GM21360 (cell line): ENCODE results near the gene SLC38A10.

Source experiments
- ATAC-seq: cut with Tn5 transposase; IDR thresholded peaks from one replicate; pipeline ENCODE4 v1.9.1; 2021; ENCODE audit warnings: mild to moderate bottlenecking, moderate library complexity; ENCODE audit not compliant: unreplicated experiment

Gene SLC38A10

GRCh38 chr17:81244358-81245023 lies 50.6 kb downstream of the SLC38A10 start:
- no peak for ATAC-seq

- ATAC-seq, result no peak
Measured at GRCh38 chr17:81243333-81243664, 51.8 kb downstream of the SLC38A10 start.

GRCh38 chr17:81242421-81243332 lies 52.4 kb downstream of the SLC38A10 start:
- ATAC-seq, result no peak

- no peak for ATAC-seq
Measured at GRCh38 chr17:81241648-81242420, 53.3 kb downstream of the SLC38A10 start.

DNA sequence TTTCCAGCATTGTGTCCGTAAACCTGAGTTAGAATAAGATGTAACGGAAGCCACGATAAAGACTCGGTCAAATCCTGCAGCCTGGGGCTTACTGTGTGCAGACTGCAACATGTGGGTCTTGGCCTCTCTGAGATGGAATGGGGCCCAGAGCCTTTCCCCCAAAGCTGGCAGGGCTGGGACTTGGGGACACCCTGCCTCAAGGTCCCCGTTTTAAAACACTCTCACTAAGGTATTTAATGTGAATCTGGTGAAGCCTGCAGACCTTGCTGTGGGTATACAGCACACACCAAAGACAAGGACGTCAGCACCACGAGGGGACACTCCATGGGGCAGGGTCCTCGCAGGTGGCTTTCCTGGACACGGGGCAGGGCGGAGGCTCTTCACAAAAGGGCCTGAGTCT lies 53.9 kb downstream of the SLC38A10 start:
- ATAC-seq, result no peak

DNA sequence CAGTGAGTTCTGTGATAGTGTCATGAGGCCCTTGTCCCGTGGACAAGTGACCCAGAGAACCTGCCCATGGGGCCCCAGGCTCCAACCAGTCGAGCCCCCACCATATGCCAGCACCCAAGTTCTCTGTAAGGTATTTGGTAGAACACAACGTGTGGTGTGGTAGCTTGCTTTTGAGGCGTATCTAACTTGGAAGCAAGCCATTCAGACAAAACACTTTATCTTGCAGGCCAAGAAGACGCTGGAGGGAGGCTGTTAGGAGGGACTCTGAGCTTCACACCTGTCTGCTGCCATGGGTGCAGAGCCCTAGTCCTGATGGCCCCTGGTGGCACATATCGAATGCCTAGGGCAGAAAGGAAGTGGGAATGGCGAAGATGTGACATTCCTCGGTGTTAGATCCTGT lies 54.3 kb downstream of the SLC38A10 start:
- no peak for ATAC-seq

DNA sequence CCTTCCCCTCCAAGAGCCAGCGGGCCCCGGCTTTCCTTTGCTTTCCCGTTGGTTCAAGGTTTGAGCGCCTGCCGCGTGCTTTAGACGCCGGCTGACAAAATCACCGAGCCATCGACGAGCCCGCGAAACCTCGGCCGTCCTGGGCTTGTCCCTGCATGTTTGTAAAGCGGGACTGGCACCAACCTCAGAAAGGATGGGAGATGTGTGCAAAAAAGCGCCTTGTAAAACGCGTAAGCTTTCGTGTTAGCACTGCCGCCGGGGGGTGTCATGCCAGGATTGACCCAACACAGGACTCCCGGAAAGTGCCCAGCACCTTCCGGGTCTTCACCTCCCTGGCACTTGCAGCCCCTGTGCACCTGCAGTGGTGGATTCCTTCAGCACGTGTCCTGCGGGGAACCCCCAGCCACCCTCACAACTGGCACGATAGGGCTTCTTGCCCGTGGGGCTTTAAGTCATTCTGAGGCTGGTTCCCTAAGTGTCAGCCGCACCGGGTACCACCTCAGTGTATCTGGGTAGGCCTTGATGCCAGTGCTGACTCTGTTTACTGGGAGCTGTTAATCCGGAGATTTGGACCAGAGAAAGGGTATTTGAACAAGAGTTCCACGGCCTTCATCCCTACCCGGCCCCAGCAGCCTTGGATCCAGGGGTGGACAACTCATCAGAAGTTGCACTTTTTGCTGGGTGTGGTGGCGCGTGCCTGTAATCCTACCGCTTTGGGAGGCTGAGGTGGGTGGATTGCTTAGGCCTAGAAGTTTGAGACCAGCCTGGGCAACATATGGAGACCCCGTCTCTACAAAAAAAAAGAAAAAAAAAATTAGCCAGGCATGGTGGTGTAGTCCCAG lies 55.2 kb downstream of the SLC38A10 start:
- no peak for ATAC-seq

DNA sequence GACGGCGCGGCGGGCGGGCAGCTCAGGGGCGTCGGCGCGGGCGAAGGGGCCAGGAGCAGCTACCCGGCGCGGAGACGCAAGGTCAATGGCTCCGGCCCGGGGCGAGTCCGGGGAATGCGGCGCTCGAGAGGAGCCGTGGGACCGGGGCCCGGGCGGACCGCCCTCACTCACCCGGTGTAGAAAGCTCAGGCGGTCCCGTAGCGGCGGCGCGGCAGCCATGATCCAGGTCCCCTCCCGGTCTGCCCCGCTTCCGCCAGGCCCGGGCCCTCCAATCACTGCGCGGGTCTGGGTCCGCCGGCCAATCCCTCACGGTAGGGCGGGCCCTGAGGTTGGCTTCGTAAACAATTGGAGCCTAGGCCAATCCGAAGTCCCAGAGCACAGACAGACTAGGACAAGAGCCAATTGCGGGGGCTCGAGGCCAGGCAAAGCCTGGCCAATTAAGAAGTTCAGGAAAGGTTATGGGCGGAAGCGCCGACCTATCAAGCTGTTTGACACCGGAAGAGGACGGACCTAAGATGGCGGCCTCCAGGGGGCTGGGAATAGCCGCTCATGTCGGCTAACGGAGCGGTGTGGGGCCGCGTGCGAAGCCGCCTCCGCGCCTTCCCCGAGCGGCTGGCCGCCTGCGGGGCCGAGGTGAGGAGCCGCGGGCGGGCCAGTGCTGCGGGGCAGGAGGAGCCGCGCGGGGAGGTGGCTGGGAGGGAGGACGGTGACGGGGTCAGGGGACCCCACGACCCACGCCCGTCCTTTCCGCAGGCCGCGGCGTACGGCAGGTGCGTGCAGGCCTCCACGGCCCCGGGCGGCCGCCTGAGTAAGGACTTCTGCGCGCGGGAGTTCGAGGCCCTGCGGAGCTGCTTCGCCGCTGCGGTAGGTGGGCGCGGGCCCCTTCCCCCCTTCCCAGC lies 56.0 kb downstream of the SLC38A10 start, which contains the start of the genes NDUFAF8 and TEPSIN:
TSS of gene NDUFAF8 (plus strand) at position 504 of the 899 bp plus-strand sequence. CDS start at position 550, 46 bp downstream.
TSS of gene TEPSIN (minus strand) at position 241 of the 899 bp plus-strand sequence. CDS start at position 219, 22 bp downstream.
- peak; percentile 85 for ATAC-seq

DNA sequence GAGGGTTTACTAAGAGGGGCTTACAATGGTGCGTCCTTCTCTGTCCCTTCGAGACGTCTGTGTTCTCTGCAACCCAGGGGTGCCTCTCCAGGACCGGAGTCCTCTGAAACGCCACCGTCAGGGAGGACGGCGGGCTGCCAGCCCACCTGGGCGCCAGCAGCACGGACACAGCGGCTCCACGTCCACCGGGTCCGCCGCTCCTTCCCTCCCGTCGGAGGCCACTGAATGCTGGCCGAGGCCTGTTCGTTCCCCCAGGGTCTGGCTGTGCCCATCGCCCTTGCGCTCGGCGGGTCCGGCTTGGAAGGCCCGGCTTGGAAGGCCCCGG lies 56.7 kb downstream of the SLC38A10 start:
- no peak for ATAC-seq

DNA sequence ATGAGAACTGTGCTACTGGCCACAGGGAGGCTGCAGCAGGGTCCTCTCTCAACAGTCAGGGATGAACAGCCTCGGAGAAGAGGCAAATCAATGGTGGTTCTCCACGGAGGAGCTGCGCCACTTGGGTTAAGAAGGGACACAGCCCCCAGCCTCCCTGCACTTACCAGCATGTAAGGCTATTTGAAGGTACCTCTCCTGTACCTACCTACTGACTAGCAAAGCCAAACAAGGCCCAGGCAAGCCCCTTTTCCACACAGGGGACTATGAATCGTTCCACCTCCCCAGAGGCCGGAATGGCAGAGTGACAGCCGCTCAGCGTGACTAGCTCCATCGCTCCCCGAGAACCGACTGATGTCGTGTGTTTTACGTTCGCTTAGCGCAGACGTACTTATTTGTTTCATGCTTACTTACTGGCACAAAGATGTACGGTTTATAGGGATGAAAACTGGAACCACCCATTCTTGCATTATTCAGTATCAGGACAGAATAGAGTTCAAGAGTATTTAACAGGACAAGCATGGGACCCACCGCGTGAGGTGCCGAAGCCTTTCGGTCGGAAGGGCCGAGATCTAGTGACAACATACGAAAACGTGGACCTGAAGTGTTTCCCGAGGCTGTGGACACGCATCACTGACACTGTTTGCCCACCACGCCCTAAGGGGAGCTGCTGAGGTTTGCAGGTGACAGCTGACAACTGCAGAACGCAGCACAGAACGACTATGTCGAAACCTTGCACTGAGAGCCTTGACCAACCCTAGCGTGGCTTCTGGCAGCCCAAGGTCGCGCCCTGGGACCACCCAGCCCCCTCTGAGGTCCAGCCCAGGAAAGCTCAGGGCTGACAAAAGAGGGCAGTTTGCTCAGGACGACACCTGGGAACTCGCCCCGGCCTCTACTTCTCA lies 57.3 kb downstream of the SLC38A10 start:
- ATAC-seq, result no peak

GRCh38 chr17:81236784-81237183 lies 58.3 kb downstream of the SLC38A10 start:
- ATAC-seq, result no peak

DNA sequence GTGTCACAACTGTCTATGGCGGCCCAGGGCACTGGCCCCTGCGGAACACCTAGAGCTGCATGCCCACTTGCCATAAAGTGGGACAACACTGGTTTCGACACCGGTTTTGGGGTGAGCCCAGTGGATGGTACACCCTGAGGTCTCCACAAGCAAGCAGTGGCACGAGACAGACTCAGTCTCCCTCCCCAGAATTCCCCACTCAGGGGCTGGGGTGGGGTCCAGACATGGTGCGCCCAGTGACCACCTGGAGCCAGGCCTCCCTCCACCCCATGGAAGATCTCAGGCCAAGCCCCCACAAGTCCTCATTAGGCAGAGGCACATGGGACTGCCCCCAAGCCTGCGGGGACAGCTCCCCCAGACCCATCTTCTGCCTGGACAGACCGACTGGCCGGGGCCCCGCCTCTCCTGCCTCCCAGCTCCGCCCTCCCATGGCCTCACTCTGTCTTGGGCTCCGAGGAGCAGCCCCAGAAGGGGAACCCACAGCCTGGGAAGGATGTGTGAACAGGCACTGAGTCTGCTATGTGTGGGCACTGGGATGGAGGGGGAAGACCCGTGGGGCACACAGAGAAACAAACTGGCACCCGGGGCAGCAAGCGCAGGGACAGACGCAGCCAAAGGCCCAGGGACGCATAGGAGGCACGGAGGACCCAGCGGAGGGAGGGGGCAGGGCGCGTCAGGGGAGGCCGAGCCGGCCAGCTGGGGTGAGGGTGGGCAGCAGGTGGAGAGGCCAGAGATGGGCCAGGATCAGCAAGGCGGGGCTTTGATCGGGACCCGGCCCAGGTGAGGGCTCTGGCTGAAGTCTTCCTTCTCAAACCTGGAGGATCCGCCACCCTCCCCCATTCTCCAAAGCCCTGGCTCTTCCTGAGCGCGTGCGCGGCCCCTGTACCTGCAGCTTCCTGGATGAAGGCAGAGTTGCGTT lies 59.0 kb downstream of the SLC38A10 start:
- ATAC-seq, result no peak

- no peak for ATAC-seq
Measured at GRCh38 chr17:81234940-81235821, 59.9 kb downstream of the SLC38A10 start.

GRCh38 chr17:81234506-81234855 lies 60.6 kb downstream of the SLC38A10 start:
- ATAC-seq, result no peak

DNA sequence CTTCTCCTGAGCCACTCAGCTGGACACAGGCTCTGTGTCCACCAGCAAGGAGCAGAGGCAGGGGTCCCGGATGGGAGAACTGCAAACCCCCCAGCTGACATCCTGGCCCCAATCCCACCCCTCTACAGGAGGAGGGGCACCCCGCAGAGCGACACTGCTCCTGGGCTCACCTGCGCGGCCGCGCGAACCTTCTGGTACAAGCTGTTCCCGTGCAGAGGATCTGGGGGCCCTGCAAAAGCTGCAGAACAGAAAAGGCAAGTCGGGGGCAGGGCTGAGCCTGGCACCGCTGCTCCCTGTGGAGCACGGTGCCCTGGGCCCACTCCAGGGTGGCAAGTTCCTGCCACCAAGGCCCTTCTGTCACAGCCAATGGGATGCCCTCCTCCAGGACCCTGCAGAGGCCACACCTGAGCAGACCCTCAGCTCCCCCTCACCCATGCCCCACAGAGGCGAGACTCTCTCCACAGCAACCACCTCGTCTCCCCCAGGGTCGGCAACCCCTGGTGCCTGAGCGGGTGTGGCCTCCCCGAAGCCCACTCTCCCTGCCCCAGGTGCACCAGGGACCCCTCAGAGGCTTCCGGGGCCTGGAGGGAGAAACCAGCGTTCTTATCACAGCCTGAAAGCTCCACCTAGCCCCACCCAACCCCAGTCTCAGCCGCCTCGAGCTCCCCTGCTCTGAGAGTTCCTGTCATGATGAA lies 61.1 kb downstream of the SLC38A10 start:
- no peak for ATAC-seq

- ATAC-seq, result no peak
Measured at GRCh38 chr17:81233316-81233715, 61.8 kb downstream of the SLC38A10 start.
